ENCODE results near the gene KCNH4. TPM values are rescaled to one million over a fixed set of nuclear protein-coding genes. Genes with fewer than 3 reads are reported as not detected.

KCNH4 gene
- total RNA-seq, 1 donor from 2014 or later: 0.25 TPM

GRCh38 chr17:42192189-42193126 is 11.5 kb upstream of the KCNH4 start:
- Mint-ChIP-seq H3K4me1 (peaks cover 10% of the 10 kb centered on the region), H3K27ac (no peak overlapping the region), H3K36me3 (no peaks in the 10 kb centered on the region), H3K4me3 (no peak overlapping the region), H3K9me3 (no peaks in the 10 kb centered on the region), H3K27me3 (ENCODE audit: low read depth) (no peaks in the 10 kb centered on the region)
- DNase-seq (ENCODE audit: low spot score in 2 of 2, unreplicated experiment in 2 of 2): no peak
- TF ChIP-seq CTCF (IDR thresholded peaks at IDR 0.05; ENCODE audit: unreplicated experiment): no peak

GRCh38 chr17:42191275-42191608 is 10.3 kb upstream of the KCNH4 start:
- Mint-ChIP-seq H3K9me3 (no peaks in the 10 kb centered on the region), H3K36me3 (no peaks in the 10 kb centered on the region), H3K27ac (no peak overlapping the region), H3K4me1 (peaks cover 10% of the 10 kb centered on the region), H3K4me3 (no peak overlapping the region), H3K27me3 (ENCODE audit: low read depth) (peaks cover 6% of the 10 kb centered on the region)
- DNase-seq (ENCODE audit: low spot score in 2 of 2, unreplicated experiment in 2 of 2): no peak
- no peak for TF ChIP-seq CTCF (IDR thresholded peaks at IDR 0.05; ENCODE audit: unreplicated experiment)

- DNase-seq (ENCODE audit: low spot score in 2 of 2, unreplicated experiment in 2 of 2): no peak
- Mint-ChIP-seq H3K4me1 (peaks cover 10% of the 10 kb centered on the region), H3K27me3 (ENCODE audit: low read depth) (peaks cover 12% of the 10 kb centered on the region), H3K9me3 (no peaks in the 10 kb centered on the region), H3K4me3 (no peak overlapping the region), H3K27ac (no peak overlapping the region), H3K36me3 (no peaks in the 10 kb centered on the region)
- TF ChIP-seq CTCF (IDR thresholded peaks at IDR 0.05; ENCODE audit: unreplicated experiment): no peak
Measured at GRCh38 chr17:42190491-42191274, 9.7 kb upstream of the KCNH4 start.

- no peaks in the 10 kb centered on the region for H3K9me3 Mint-ChIP-seq
Measured at GRCh38 chr17:42189651-42189965, 8.7 kb upstream of the KCNH4 start.

More at GRCh38 chr17:42189651-42189965, 8.7 kb upstream of the KCNH4 start:
- no peak overlapping the region for H3K27ac Mint-ChIP-seq
- TF ChIP-seq CTCF (IDR thresholded peaks at IDR 0.05; ENCODE audit: unreplicated experiment): no peak
- peaks cover 23% of the 10 kb centered on the region for H3K27me3 Mint-ChIP-seq (ENCODE audit: low read depth)
- no peaks in the 10 kb centered on the region for H3K36me3 Mint-ChIP-seq
- no peak overlapping the region for H3K4me3 Mint-ChIP-seq
- H3K4me1 Mint-ChIP-seq: peaks cover 10% of the 10 kb centered on the region
- DNase-seq (ENCODE audit: low spot score in 2 of 2, unreplicated experiment in 2 of 2): no peak

All from mesothelial cell of epicardium (in vitro differentiated cells).